Activated CD8-positive, alpha-beta memory T cell treated with anti-CD3 and anti-CD28 coated beads, Interleukin-2, amount 10 ng/mL, durations not matched to agents 7 days and 5 days (primary cell): ENCODE measurements around the gene PTDSS2. TPM values are rescaled to one million over a fixed set of nuclear protein-coding genes. Genes with fewer than 3 reads are reported as not detected.
A peak's percentile ranks its signal among the peaks of the same experiment; 100 is the strongest.
"Not testable (repeated sequence)": the region's sequence is repeated elsewhere in the genome, so short reads cannot be mapped to it uniquely, and the experiment has no call there.

Experiments
- ATAC-seq: fragments of 150-1000 bp; cut with Tn5 transposase; one replicate; pipeline ENCODE4 v1.10.0; 2021; ENCODE audit warnings: moderate library complexity
- CTCF ChIA-PET: fragments of 350-600 bp; sonication (Branson Sonifier 250); formaldehyde crosslinking; loops from one replicate; lab custom pipeline; 2021; ENCODE audit warnings: antibody characterized with exemption; lab: Charles Lee
- DNase-seq: peaks from one replicate; pipeline ENCODE4 v3.0.0-alpha.2; 2020
- H3K27ac Mint-ChIP-seq: one replicate; pipeline ENCODE4 v1.8.0; 2021; ENCODE audit warnings: mild to moderate bottlenecking, mixed read lengths
- H3K27me3 Mint-ChIP-seq: one replicate; pipeline ENCODE4 v1.8.0; 2021; ENCODE audit warnings: mixed read lengths
- H3K36me3 Mint-ChIP-seq: one replicate; pipeline ENCODE4 v1.8.0; 2021; ENCODE audit warnings: mild to moderate bottlenecking, mixed read lengths
- H3K4me1 Mint-ChIP-seq: one replicate; pipeline ENCODE4 v1.8.0; 2021; ENCODE audit warnings: mixed read lengths
- H3K4me3 Mint-ChIP-seq: one replicate; pipeline ENCODE4 v1.8.0; 2021; ENCODE audit warnings: mild to moderate bottlenecking, moderate library complexity, mixed read lengths
- H3K9me3 Mint-ChIP-seq: one replicate; pipeline ENCODE4 v1.8.0; 2022; ENCODE audit warnings: low read depth, mixed read lengths
- total RNA-seq, 2 experiments: library from RNA; stranded (reverse); gene quantifications; one replicate each; pipeline ENCODE4 v1.2.3, GENCODE V29; 2021

The PTDSS2 gene
- total RNA-seq, 2 experiments from 2014 or later = 26.6 to 31.2 TPM

DNA sequence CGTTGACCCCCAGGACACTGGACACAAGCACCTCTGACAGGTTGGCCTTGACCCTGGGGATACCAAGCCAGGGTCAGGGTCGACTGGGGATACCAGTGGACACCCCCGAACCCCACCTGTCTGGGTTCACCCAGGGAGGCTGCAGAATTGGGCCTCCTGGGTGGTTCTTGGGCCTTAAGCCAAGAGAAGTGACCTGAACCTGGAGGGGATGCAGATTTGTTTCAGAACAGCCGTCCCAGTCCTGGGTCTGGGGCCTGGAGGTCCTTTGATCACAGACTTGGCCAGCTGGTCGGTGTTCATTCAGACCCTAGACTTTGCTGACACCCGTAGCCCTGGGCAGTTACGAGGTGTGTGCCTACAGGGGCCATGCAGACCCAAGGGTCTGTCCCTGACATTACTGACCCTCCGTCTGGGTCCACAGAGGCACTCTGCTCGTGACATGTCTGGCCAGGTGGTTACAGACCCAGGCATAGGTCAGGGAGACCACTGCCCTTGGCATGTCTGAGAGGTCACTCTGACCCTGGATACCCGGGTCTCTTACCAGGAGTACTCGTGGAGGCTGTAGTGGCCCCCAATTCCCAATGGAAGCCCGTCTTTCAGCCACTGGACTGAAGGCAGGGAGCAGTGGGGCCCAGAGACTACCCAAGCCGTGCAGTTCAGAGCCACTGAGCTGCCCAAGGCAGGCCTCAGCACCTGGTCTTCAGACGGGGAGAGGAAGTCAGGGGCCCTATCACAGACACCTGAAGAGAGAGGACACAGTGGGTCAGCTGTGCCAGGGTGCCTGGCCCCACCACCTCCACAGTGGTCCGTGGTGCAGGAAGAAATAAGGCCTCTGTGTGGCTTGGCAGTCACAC is 41.7 kb upstream of the PTDSS2 start:
- H3K27ac Mint-ChIP-seq = no peak overlapping the region

GRCh38 chr11:409008-409599 is 41.0 kb upstream of the PTDSS2 start:
- H3K27me3 Mint-ChIP-seq = no peaks in the 10 kb centered on the region
- no peaks in the 10 kb centered on the region for H3K36me3 Mint-ChIP-seq
- CTCF ChIA-PET = interaction anchor here (1.3 to 8.4 kb wide), 2 partner anchors 13 to 40 kb away, joined by 3 to 95 read pairs; partner anchors contain the start of gene PTDSS2
- H3K27ac Mint-ChIP-seq = no peak overlapping the region
- no peaks in the 10 kb centered on the region for H3K9me3 Mint-ChIP-seq
- DNase-seq (no peak), ATAC-seq (no peak)
- H3K4me3 Mint-ChIP-seq = no peak overlapping the region
- H3K4me1 Mint-ChIP-seq = peaks cover 23% of the 10 kb centered on the region

More for the DNA sequence above, 41.7 kb upstream of the PTDSS2 start:
- peaks cover 22% of the 10 kb centered on the region for H3K4me1 Mint-ChIP-seq
- H3K27me3 Mint-ChIP-seq = no peaks in the 10 kb centered on the region
- DNase-seq = no peak
- CTCF ChIA-PET = interaction anchor here (1.3 to 8.4 kb wide), 4 partner anchors 8 to 110 kb away, joined by 3 to 95 read pairs (median 18); partner anchors contain the start of genes PTDSS2 and SIGIRR
- H3K4me3 Mint-ChIP-seq = no peak overlapping the region
- H3K36me3 Mint-ChIP-seq = no peaks in the 10 kb centered on the region
- ATAC-seq = no peak
- no peaks in the 10 kb centered on the region for H3K9me3 Mint-ChIP-seq

GRCh38 chr11:409600-410483 is 40.2 kb upstream of the PTDSS2 start:
- no peak for DNase-seq
- ATAC-seq = no peak
- Mint-ChIP-seq H3K27me3 (no peaks in the 10 kb centered on the region), H3K36me3 (peaks cover 2% of the 10 kb centered on the region), H3K9me3 (no peaks in the 10 kb centered on the region), H3K27ac (no peak overlapping the region), H3K4me3 (no peak overlapping the region), H3K4me1 (peaks cover 29% of the 10 kb centered on the region)
- CTCF ChIA-PET = interaction anchor here (1.3 to 8.4 kb wide), 2 partner anchors 13 to 39 kb away, joined by 3 to 95 read pairs; partner anchors contain the start of gene PTDSS2

DNA sequence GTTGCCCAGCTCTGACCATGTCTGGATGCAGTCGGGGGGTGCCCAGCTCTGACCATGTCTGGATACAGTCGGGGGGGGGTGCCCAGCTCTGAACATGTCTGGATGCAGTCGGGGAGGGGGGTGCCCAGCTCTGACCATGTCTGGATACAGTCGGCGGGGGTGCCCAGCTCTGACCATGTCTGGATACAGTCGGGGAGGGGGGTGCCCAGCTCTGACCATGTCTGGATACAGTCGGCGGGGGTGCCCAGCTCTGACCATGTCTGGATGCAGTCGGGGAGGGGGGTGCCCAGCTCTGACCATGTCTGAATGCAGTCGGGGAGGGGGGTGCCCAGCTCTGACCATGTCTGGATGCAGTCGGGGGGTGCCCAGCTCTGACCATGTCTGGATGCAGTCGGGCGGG is 39.4 kb upstream of the PTDSS2 start:
- DNase-seq, H3K4me3 Mint-ChIP-seq, H3K27me3 Mint-ChIP-seq, H3K27ac Mint-ChIP-seq, H3K36me3 Mint-ChIP-seq, ATAC-seq, H3K9me3 Mint-ChIP-seq: not testable (repeated sequence)
- peaks cover 29% of the 10 kb centered on the region for H3K4me1 Mint-ChIP-seq
- CTCF ChIA-PET = interaction anchor here (8.4 kb wide), 1 partner anchor 38 kb away, joined by 95 read pairs; the partner anchor contains the start of gene PTDSS2

DNA sequence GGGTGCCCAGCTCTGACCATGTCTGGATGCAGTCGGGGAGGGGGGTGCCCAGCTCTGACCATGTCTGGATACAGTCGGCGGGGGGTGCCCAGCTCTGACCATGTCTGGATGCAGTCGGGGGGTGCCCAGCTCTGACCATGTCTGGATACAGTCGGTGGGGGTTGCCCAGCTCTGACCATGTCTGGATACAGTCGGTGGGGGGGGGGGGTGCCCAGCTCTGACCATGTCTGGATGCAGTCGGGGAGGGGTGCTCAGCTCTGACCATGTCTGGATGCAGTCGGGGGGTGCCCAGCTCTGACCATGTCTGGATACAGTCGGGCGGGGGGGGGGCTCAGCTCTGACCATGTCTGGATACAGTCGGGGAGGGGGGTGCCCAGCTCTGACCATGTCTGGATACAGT is 38.6 kb upstream of the PTDSS2 start:
- not testable (repeated sequence) for H3K27me3 Mint-ChIP-seq, H3K27ac Mint-ChIP-seq, H3K9me3 Mint-ChIP-seq, H3K36me3 Mint-ChIP-seq, H3K4me3 Mint-ChIP-seq, ATAC-seq, DNase-seq
- peaks cover 28% of the 10 kb centered on the region for H3K4me1 Mint-ChIP-seq
- CTCF ChIA-PET = interaction anchor here (0.9 to 7.9 kb wide), 2 partner anchors 28 to 39 kb away, joined by 4 to 74 read pairs; partner anchors contain the start of gene PTDSS2

GRCh38 chr11:412641-413119 is 37.4 kb upstream of the PTDSS2 start:
- Mint-ChIP-seq H3K4me3 (peak overlapping the region; percentile 94), H3K9me3 (no peaks in the 10 kb centered on the region), H3K27me3 (no peaks in the 10 kb centered on the region), H3K4me1 (peaks cover 26% of the 10 kb centered on the region), H3K36me3 (peaks cover 2% of the 10 kb centered on the region), H3K27ac (no peak overlapping the region)
- CTCF ChIA-PET = interaction anchor here (7.9 kb wide), 1 partner anchor 38 kb away, joined by 74 read pairs; the partner anchor contains the start of gene PTDSS2
- no peak for DNase-seq
- no peak for ATAC-seq

- H3K27ac Mint-ChIP-seq = peak overlapping the region; percentile 55
- H3K27me3 Mint-ChIP-seq = no peaks in the 10 kb centered on the region
- no peak for DNase-seq
- ATAC-seq = no peak
- H3K4me1 Mint-ChIP-seq = peaks cover 23% of the 10 kb centered on the region
- H3K4me3 Mint-ChIP-seq = peak overlapping the region; percentile 94
- CTCF ChIA-PET = interaction anchor here (1.9 to 7.9 kb wide), 2 partner anchors 27 to 37 kb away, joined by 8 to 74 read pairs; partner anchors contain the start of genes ANO9 and PTDSS2
- peaks cover 2% of the 10 kb centered on the region for H3K36me3 Mint-ChIP-seq
- H3K9me3 Mint-ChIP-seq = no peaks in the 10 kb centered on the region
Observed at GRCh38 chr11:413120-414081, 36.7 kb upstream of the PTDSS2 start.

DNA sequence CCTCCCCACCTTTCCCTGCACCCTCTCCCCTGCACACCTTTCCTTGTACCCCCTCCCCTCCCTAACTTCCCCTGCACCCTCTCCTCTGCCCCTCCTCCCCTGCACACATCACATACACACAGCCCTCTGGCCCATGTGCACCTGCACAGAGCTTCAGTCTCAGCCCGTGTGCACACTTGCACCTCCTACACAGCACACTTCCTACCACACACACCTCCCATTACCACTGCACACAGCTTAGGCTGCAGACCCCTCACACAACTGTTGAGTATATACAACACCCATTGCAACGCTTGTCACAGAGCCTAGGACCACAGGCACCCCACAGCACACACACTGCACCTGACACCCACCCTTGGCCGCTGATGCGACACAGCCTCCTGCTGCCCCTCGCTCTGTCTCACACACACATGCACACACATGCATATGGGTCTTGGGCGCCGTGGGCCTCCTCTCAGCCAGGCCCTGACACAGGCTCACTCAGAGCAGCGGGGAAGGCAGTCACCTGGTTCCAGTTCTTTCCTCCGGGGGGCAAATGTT is 35.7 kb upstream of the PTDSS2 start:
- Mint-ChIP-seq H3K27me3 (no peaks in the 10 kb centered on the region), H3K27ac (peak overlapping the region; percentile 90), H3K4me1 (peaks cover 19% of the 10 kb centered on the region), H3K36me3 (peaks cover 2% of the 10 kb centered on the region), H3K9me3 (no peaks in the 10 kb centered on the region), H3K4me3 (peak overlapping the region; percentile 94)
- peak; percentile 32 for ATAC-seq
- no peak for DNase-seq
- CTCF ChIA-PET = interaction anchor here (0.7 to 7.9 kb wide), 8 partner anchors 7 to 121 kb away, joined by 3 to 74 read pairs (median 6); partner anchors contain the start of genes ANO9, HRAS, IFITM2 and PTDSS2

DNA sequence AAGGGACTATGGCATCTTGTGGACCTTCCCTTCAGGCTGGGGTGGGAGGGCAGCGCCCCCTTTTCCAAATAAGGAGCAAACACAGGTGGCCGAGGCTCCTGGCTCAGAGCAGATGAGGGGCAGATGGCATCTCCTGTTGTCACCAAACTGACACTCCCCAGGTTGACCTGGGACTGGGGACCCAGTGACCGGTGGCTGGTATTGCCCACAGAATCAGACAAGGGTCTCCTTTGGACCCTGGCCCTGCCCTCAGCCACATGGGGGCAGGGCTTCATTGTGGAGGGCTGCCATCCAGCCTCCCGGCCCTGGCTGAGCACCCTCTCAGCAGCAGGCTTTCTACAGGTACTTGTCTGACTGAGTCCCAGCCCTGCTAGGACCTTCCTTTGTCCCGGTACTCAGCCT is 34.4 kb upstream of the PTDSS2 start:
- Mint-ChIP-seq H3K4me3 (peak overlapping the region; percentile 94), H3K27me3 (no peaks in the 10 kb centered on the region), H3K4me1 (peaks cover 19% of the 10 kb centered on the region), H3K27ac (peak overlapping the region; percentile 90), H3K36me3 (peaks cover 2% of the 10 kb centered on the region), H3K9me3 (no peaks in the 10 kb centered on the region)
- CTCF ChIA-PET = interaction anchor here (1.0 to 7.9 kb wide), 6 partner anchors 9 to 103 kb away, joined by 4 to 74 read pairs (median 13); partner anchors contain the start of genes ANO9 and PTDSS2
- no peak for DNase-seq
- peak; percentile 17 for ATAC-seq

DNA sequence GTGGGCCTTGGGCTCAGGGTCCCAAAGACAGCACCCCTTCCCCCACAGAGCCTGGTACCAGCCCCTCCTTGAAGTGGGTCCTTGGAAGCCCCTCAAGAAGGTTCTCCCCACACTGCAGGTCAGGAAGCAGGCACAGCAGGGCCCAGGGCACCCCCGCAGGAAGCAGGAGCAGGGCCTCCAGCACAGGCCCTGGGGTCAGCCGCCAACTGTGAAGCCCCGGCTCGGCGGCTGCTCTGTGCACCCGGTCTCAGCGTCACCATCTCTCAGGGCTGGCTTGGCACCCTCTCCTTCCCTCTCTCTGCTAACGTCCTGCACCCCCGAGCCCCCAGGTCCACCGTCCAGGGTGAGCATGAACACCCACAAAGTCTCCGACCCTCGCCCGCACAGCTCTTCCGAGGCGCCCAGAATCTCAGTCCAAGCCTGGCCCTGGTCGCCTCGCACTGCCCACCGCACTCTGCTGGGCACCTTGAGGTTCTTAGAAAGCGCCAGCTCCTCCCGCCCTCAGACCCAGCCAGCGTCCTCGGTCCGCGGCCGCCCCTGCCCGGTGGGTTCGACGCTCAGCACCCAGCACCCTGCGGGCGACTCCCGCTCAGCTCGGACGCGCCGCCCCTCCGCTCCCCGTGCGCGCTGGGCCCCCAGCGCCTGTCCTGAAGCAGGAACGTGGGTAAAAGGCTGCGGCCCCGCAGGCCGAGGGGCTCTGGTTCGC is 33.9 kb upstream of the PTDSS2 start:
- H3K9me3 Mint-ChIP-seq = no peaks in the 10 kb centered on the region
- ATAC-seq (peak; percentile 8), DNase-seq (no peak)
- H3K36me3 Mint-ChIP-seq = peaks cover 2% of the 10 kb centered on the region
- peak overlapping the region; percentile 90 for H3K27ac Mint-ChIP-seq
- peak overlapping the region; percentile 94 for H3K4me3 Mint-ChIP-seq
- H3K4me1 Mint-ChIP-seq = peaks cover 19% of the 10 kb centered on the region
- H3K27me3 Mint-ChIP-seq = no peaks in the 10 kb centered on the region
- CTCF ChIA-PET = interaction anchor here (1.1 to 7.9 kb wide), 6 partner anchors 9 to 102 kb away, joined by 4 to 74 read pairs (median 12); partner anchors contain the start of genes ANO9 and PTDSS2
